PC-9 (cell line): ENCODE data around the gene IMPA2. TPM values are rescaled to one million over a fixed set of nuclear protein-coding genes. Genes with fewer than 3 reads are reported as not detected.

Experiments
- BruUV-seq: library from RNA; stranded (reverse); fragments of 400-500 nt; replicated peaks from 2 replicates; lab custom pipeline; 2021; lab: Mats Ljungman, UMichigan
- CTCF ChIA-PET: fragments of 300-600 bp; sonication (Branson Sonifier 250); formaldehyde crosslinking; loops from one replicate; lab custom pipeline; 2022; ENCODE audit warnings: antibody characterized with exemption; lab: Charles Lee
- POLR2A ChIA-PET: fragments of 300-600 bp; sonication (Branson Sonifier 250); formaldehyde crosslinking; loops from one replicate; lab custom pipeline; 2022; ENCODE audit warnings: antibody characterized with exemption; ENCODE audit not compliant: unreplicated experiment; lab: Charles Lee
- DNase-seq, 2 experiments: peaks; one replicate each; pipeline versions ENCODE4 v3.0.0 to v3.0.0-alpha.2; 2015 to 2022; ENCODE audit warnings: mixed read lengths in 1 of 2
- H2AFZ ChIP-seq: fragments of 200-600 bp; sonication (generic); 2 replicates; pipeline ENCODE4 v1.8.1; 2017; ENCODE audit warnings: antibody characterized with exemption
- H3F3A ChIP-seq: fragments of 200-600 bp; sonication (generic); 2 replicates; pipeline ENCODE4 v1.8.1; 2017; ENCODE audit warnings: antibody characterized with exemption, mild to moderate bottlenecking, low read depth; ENCODE audit not compliant: insufficient read depth
- H3K27ac ChIP-seq: fragments of 200-600 bp; sonication (generic); 2 replicates; pipeline ENCODE4 v1.6.1; 2016; ENCODE audit warnings: mixed run types
- H3K27me3 ChIP-seq: fragments of 200-600 bp; sonication (generic); 2 replicates; pipeline ENCODE4 v1.6.1; 2016; ENCODE audit warnings: low read depth, mixed run types; ENCODE audit not compliant: insufficient read depth
- H3K36me3 ChIP-seq: fragments of 200-600 bp; sonication (generic); 2 replicates; pipeline ENCODE4 v1.6.1; 2016; ENCODE audit warnings: low read depth, mixed run types
- H3K4me1 ChIP-seq: fragments of 200-600 bp; sonication (generic); replicated peaks from 2 replicates; pipeline ENCODE4 v1.6.1; 2016; ENCODE audit warnings: mixed run types; ENCODE audit not compliant: insufficient read depth
- H3K4me2 ChIP-seq: fragments of 200-600 bp; sonication (generic); 2 replicates; pipeline ENCODE4 v1.6.1; 2017; ENCODE audit warnings: mixed run types
- H3K4me3 ChIP-seq: fragments of 200-600 bp; sonication (generic); 2 replicates; pipeline ENCODE4 v1.6.1; 2016; ENCODE audit warnings: mixed run types
- H3K79me2 ChIP-seq: fragments of 200-600 bp; sonication (generic); 2 replicates; pipeline ENCODE4 v1.6.1; 2017; ENCODE audit warnings: low read depth, mixed run types
- H3K9me2 ChIP-seq: fragments of 200-600 bp; sonication (generic); 2 replicates; pipeline ENCODE4 v1.8.1; 2017; ENCODE audit warnings: mild to moderate bottlenecking; ENCODE audit not compliant: insufficient read depth
- H3K9me3 ChIP-seq: fragments of 200-600 bp; sonication (generic); 2 replicates; pipeline ENCODE4 v1.8.1; 2016; ENCODE audit warnings: low read depth; ENCODE audit not compliant: insufficient read depth
- H4K20me1 ChIP-seq: fragments of 200-600 bp; sonication (generic); 2 replicates; pipeline ENCODE4 v1.8.1; 2017; ENCODE audit not compliant: insufficient read depth
- CTCF ChIP-seq: fragments of 200-600 bp; sonication (generic); conservative IDR thresholded peaks from 2 replicates; pipeline ENCODE4 v1.6.1; 2017; ENCODE audit warnings: mixed run types, antibody characterized with exemption, mild to moderate bottlenecking, moderate library complexity
- EZH2 ChIP-seq: fragments of 200-600 bp; sonication (generic); IDR thresholded peaks from 2 replicates; pipeline ENCODE4 v1.8.0; 2017; ENCODE audit warnings: antibody characterized with exemption, low read depth
- intact Hi-C: fragments of 100-400 bp; cut with micrococcal nuclease; formaldehyde crosslinking; loops from one replicate; pipeline ENCODE4 v1.10.0; 2022; ENCODE audit not compliant: unreplicated experiment
- total RNA-seq: library from RNA; stranded (reverse); gene quantifications from 2 replicates; pipeline ENCODE4 v1.2.3, GENCODE V29; 2021

The IMPA2 gene
- total RNA-seq, 1 experiment from 2014 or later: 91.4 TPM

GRCh38 chr18:12060182-12060870 is 79.0 kb downstream of the IMPA2 start:
- peak; percentile 53 to 67 for DNase-seq
- H2AFZ ChIP-seq: no peak overlapping the region
- H4K20me1 ChIP-seq: no peaks in the 10 kb centered on the region
- H3K4me1 ChIP-seq: no peaks in the 10 kb centered on the region
- intact Hi-C loops: no loop called here
- TF ChIP-seq EZH2 (no peak), CTCF (no peak)
- H3K79me2 ChIP-seq: no peaks in the 10 kb centered on the region
- H3K4me2 ChIP-seq: peak overlapping the region; percentile 65
- BruUV-seq: no TSS peak
- H3K4me3 ChIP-seq: no peak overlapping the region
- no peaks in the 10 kb centered on the region for H3K27me3 ChIP-seq
- no peaks in the 10 kb centered on the region for H3K36me3 ChIP-seq
- no peaks in the 10 kb centered on the region for H3K9me2 ChIP-seq
- POLR2A ChIA-PET: interaction anchor here (0.6 to 0.7 kb wide), 4 partner anchors 15 to 158 kb away, joined by 3 to 6 read pairs (median 4); no protein-coding TSS in a partner anchor
- no peak overlapping the region for H3K27ac ChIP-seq
- H3F3A ChIP-seq: no peaks in the 10 kb centered on the region
- CTCF ChIA-PET: interaction anchor here (0.6 to 0.7 kb wide), 2 partner anchors 18 to 267 kb away, joined by 3 read pairs; no protein-coding TSS in a partner anchor
- H3K9me3 ChIP-seq: no peaks in the 10 kb centered on the region

GRCh38 chr18:12061685-12062084 is 80.4 kb downstream of the IMPA2 start:
- Histone ChIP-seq H3K27ac (no peak overlapping the region), H3K9me3 (no peaks in the 10 kb centered on the region), H3K36me3 (no peaks in the 10 kb centered on the region), H2AFZ (no peak overlapping the region), H3F3A (no peaks in the 10 kb centered on the region), H4K20me1 (no peaks in the 10 kb centered on the region), H3K4me3 (no peak overlapping the region), H3K9me2 (no peaks in the 10 kb centered on the region), H3K4me2 (no peak overlapping the region), H3K27me3 (no peaks in the 10 kb centered on the region), H3K79me2 (no peaks in the 10 kb centered on the region), H3K4me1 (no peaks in the 10 kb centered on the region)
- ChIA-PET CTCF (no interaction called here), POLR2A (no interaction called here)
- intact Hi-C loops: no loop called here
- DNase-seq: no peak
- BruUV-seq: no TSS peak
- TF ChIP-seq CTCF (no peak), EZH2 (no peak)

- BruUV-seq: no TSS peak
- DNase-seq: no peak
- CTCF ChIA-PET: no interaction called here
Measured at GRCh38 chr18:12062974-12063373, 81.7 kb downstream of the IMPA2 start.

More at GRCh38 chr18:12062974-12063373, 81.7 kb downstream of the IMPA2 start:
- POLR2A ChIA-PET: no interaction called here
- no peak overlapping the region for H3K27ac ChIP-seq
- no peaks in the 10 kb centered on the region for H3K27me3 ChIP-seq
- H3K9me2 ChIP-seq: no peaks in the 10 kb centered on the region
- no peaks in the 10 kb centered on the region for H3F3A ChIP-seq
- no peak overlapping the region for H2AFZ ChIP-seq
- H3K4me1 ChIP-seq: no peaks in the 10 kb centered on the region
- intact Hi-C loops: no loop called here
- no peak overlapping the region for H3K4me3 ChIP-seq
- no peaks in the 10 kb centered on the region for H3K79me2 ChIP-seq
- H4K20me1 ChIP-seq: no peaks in the 10 kb centered on the region
- no peaks in the 10 kb centered on the region for H3K9me3 ChIP-seq
- no peak overlapping the region for H3K4me2 ChIP-seq
- TF ChIP-seq EZH2: no peak
- no peak for TF ChIP-seq CTCF
- no peaks in the 10 kb centered on the region for H3K36me3 ChIP-seq
